ENCODE measurements around the gene BLOC1S4.

GRCh38 chr4:6684656-6685055 lies 31.3 kb upstream of the BLOC1S4 start:
- TF ChIP-seq HDGF (IDR thresholded peaks at IDR 0.05; ENCODE audit: borderline replicate concordance): no peak
- TF ChIP-seq FOXM1 (IDR thresholded peaks at IDR 0.05; ENCODE audit: borderline replicate concordance): no peak
- TF ChIP-seq SUZ12 (IDR thresholded peaks at IDR 0.05): no peak
- TF ChIP-seq BHLHE40 (IDR thresholded peaks at IDR 0.05; ENCODE audit: borderline replicate concordance): no peak
- TF ChIP-seq SP1 (IDR thresholded peaks at IDR 0.05): no peak
